Parathyroid adenoma (tissue), 2 donors: ENCODE results near the gene KSR1.
"Not testable (repeated sequence)": the region's sequence is repeated elsewhere in the genome, so short reads cannot be mapped to it uniquely, and the experiment has no call there.

Experiments used
- H2AFZ ChIP-seq: fragments of 300-600 bp; sonication (generic); one replicate; pipeline ENCODE4 v1.7.0; 2017; ENCODE audit warnings: antibody characterized with exemption, mild to moderate bottlenecking
- H3K27ac ChIP-seq: fragments of 300-600 bp; sonication (generic); one replicate; pipeline ENCODE4 v1.7.0; 2017
- H3K27me3 ChIP-seq: fragments of 300-600 bp; sonication (generic); one replicate; pipeline ENCODE4 v1.7.0; 2017; ENCODE audit warnings: low read length; ENCODE audit not compliant: control insufficient read depth, insufficient read depth
- H3K36me3 ChIP-seq: fragments of 300-600 bp; sonication (generic); one replicate; pipeline ENCODE4 v1.7.0; 2017; ENCODE audit warnings: low read length; ENCODE audit not compliant: control insufficient read depth, insufficient read depth
- H3K4me1 ChIP-seq: fragments of 300-600 bp; sonication (generic); one replicate; pipeline ENCODE4 v1.7.0; 2017; ENCODE audit warnings: control low read depth
- H3K4me2 ChIP-seq: fragments of 300-600 bp; sonication (generic); one replicate; pipeline ENCODE4 v1.7.0; 2017; ENCODE audit warnings: low read length
- H3K4me3 ChIP-seq: fragments of 300-600 bp; sonication (generic); one replicate; pipeline ENCODE4 v1.7.0; 2017; ENCODE audit warnings: low read depth, low read length
- H3K79me2 ChIP-seq: fragments of 300-600 bp; sonication (generic); one replicate; pipeline ENCODE4 v1.7.0; 2017; ENCODE audit warnings: control low read depth
- H3K9ac ChIP-seq: fragments of 300-600 bp; sonication (generic); one replicate; pipeline ENCODE4 v1.7.0; 2017; ENCODE audit warnings: mild to moderate bottlenecking
- H3K9me3 ChIP-seq: fragments of 300-600 bp; sonication (generic); one replicate; pipeline ENCODE4 v1.7.0; 2017; ENCODE audit warnings: low read length; ENCODE audit not compliant: control insufficient read depth
- TF ChIP-seq, protein P1 (sequence below): fragments of 300-600 bp; sonication (generic); IDR thresholded peaks from one replicate; pipeline ENCODE4 v1.7.0; 2017; ENCODE audit warnings: antibody characterized with exemption, mild to moderate bottlenecking
- donor health status: primary hyperparathyroidism.

KSR1 gene

DNA sequence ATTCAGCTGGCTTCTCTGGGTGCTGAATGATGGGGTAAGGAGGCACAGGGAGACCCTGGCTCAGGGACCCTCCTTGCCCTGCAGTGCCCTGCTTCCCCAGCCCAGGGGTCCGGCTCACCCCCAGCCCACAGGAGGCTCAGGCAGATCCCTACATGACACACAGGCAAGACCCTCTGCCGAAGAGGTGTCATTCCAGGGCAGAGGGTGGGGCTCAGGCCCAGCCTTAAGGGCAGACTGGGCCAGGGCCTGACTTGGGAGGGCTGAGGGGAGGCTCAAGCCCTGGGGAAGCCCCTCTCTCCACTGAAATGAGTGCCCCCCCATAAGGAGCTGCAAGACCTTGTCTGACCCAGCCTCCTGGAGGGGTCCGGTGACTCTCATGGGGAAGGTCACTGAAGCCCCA, 30.3 kb upstream of the KSR1 start:
- no peak overlapping the region for H3K4me3 ChIP-seq
- no peak overlapping the region for H3K4me2 ChIP-seq
- TF ChIP-seq, protein P1, sequence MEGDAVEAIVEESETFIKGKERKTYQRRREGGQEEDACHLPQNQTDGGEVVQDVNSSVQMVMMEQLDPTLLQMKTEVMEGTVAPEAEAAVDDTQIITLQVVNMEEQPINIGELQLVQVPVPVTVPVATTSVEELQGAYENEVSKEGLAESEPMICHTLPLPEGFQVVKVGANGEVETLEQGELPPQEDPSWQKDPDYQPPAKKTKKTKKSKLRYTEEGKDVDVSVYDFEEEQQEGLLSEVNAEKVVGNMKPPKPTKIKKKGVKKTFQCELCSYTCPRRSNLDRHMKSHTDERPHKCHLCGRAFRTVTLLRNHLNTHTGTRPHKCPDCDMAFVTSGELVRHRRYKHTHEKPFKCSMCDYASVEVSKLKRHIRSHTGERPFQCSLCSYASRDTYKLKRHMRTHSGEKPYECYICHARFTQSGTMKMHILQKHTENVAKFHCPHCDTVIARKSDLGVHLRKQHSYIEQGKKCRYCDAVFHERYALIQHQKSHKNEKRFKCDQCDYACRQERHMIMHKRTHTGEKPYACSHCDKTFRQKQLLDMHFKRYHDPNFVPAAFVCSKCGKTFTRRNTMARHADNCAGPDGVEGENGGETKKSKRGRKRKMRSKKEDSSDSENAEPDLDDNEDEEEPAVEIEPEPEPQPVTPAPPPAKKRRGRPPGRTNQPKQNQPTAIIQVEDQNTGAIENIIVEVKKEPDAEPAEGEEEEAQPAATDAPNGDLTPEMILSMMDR = no peak
- no peaks in the 10 kb centered on the region for H3K9me3 ChIP-seq
- no peaks in the 10 kb centered on the region for H3K27me3 ChIP-seq
- H3K79me2 ChIP-seq = no peaks in the 10 kb centered on the region
- no peak overlapping the region for H2AFZ ChIP-seq
- H3K4me1 ChIP-seq = no peaks in the 10 kb centered on the region
- no peak overlapping the region for H3K9ac ChIP-seq
- H3K27ac ChIP-seq = no peak overlapping the region
- H3K36me3 ChIP-seq = no peaks in the 10 kb centered on the region

DNA sequence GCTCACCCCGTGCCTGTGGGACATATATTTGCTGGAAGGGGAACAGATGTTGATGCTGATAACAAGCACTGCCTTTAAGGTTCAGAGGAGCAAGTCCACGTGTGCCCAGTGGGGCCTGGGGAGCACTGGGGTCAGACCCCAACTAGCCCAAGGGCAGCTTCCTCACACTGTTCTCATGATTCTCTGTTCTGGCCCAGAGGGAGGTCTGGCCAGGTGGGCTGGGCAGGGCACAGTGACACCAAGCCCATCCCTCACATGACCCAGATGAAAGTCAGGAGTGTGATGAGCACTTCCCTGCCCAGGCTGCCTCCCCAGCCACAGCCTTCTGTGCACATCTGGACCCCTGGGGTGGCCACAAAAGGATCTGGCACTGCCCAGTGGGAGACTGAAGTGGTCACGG, 29.8 kb upstream of the KSR1 start:
- not testable (repeated sequence) for H3K9me3 ChIP-seq, H3K4me3 ChIP-seq, H3K36me3 ChIP-seq, H3K27ac ChIP-seq, H3K27me3 ChIP-seq, H3K79me2 ChIP-seq, H2AFZ ChIP-seq, H3K9ac ChIP-seq, H3K4me2 ChIP-seq, H3K4me1 ChIP-seq

DNA sequence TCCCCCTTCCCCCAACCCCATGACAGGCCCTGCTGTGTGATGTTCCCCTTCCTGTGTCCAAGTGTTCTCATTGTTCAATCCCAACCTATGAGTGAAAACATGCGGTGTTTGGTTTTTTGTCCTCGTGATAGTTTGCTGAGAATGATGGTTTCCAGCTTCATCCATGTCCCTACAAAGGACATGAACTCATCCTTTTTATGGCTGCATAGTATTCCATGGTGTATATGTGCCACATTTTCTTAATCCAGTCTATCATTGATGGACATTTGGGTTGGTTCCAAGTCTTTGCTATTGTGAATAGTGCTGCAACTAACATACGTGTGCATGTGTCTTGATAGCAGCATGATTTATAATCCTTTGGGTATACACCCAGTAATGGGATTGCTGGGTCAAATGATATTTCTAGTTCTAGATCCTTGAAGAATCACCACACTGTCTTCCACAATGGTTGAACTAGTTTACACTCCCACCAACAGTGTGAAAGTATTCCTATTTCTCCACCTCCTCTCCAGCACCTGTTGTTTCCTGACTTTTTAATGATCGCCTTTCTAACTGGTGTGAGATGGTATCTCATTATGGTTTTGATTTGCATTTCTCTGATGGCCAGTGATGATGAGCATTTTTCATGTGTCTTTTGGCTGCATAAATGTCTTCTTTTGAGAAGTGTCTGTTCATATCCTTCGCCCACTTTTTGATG, 28.9 kb upstream of the KSR1 start:
- not testable (repeated sequence) for H2AFZ ChIP-seq, H3K27ac ChIP-seq, H3K36me3 ChIP-seq, H3K27me3 ChIP-seq, H3K9ac ChIP-seq, H3K4me3 ChIP-seq, H3K9me3 ChIP-seq, H3K4me1 ChIP-seq, H3K79me2 ChIP-seq, H3K4me2 ChIP-seq

DNA sequence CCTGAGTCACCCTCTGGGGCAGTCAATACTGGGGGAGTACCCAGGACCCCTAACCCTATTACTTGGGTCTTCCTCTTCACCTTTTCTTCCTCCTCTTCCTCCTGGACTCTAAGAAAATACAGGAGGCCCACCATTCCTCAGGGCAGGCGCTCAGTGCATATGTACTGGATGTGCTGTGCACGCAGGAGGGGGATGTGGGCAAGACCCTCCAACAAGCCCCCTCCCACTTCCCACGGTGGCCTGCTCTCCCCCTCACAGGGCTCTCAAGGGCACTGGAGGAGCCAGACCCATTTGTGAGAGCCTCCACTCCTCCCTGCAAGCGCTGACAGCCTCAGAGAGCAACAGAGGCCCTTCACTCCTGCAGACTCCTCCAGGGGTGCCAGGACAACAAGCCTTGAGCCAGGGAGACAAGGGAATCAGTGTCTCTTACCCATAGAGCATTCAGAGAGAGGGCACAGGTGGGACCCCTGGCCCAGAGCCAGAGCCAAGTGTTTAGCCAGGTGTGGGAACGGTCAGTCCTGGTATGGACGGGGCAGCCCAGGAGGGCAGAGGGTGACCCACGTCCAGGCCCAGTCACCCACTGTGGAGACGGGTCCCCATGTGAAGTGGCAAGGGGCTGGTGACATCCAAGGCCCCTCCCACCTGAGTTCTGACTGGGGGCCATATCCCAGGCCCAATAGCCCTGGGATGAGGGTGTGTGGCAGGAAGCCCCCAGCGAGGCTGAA, 27.3 kb upstream of the KSR1 start:
- TF ChIP-seq, protein P1 = no peak
- Histone ChIP-seq H3K4me3 (no peak overlapping the region), H3K27me3 (no peaks in the 10 kb centered on the region)

DNA sequence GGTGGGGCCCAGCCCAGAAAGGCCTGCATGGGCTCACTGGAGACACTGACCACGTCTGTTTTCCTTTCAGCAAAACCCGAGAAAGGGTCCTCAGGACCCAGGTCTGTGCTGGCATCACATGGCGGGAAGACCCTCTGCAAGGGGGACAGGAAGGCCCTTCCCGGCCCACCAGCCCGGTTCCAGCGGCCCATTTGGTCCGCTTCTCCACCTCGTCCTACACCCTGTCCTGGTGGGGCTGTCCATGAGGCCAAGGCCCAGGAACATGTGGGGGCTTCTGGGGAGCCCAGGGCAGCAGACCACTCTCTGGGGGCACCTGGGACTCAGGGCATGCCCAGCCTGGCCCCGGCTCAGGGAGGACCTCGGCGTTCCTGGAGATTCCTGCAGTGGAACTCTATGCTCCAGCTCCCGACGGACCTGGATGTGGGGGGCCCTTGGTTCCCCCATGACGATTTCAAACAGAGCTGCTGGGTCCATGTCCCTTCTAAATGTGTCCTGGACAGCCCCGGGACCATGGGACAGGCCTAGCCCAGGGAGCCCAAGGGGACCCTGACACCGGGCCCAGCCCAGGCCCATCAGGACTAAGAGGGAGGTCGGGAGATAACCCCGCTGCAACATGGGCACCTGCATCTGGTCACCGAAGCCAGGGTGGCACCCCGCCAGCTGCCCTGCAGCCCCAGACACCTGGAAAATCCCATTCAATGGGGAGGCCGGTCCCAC, 26.4 kb upstream of the KSR1 start:
- Histone ChIP-seq H3K4me2 (no peak overlapping the region), H3K79me2 (no peaks in the 10 kb centered on the region), H3K9ac (no peak overlapping the region), H2AFZ (no peak overlapping the region), H3K9me3 (no peaks in the 10 kb centered on the region), H3K27ac (no peak overlapping the region), H3K36me3 (no peaks in the 10 kb centered on the region), H3K4me1 (no peaks in the 10 kb centered on the region), H3K27me3 (no peaks in the 10 kb centered on the region), H3K4me3 (no peak overlapping the region)
- TF ChIP-seq, protein P1 = no peak

More for the DNA sequence above, 27.3 kb upstream of the KSR1 start:
- Histone ChIP-seq H3K36me3 (no peaks in the 10 kb centered on the region), H3K79me2 (no peaks in the 10 kb centered on the region), H3K4me1 (no peaks in the 10 kb centered on the region), H2AFZ (no peak overlapping the region), H3K4me2 (no peak overlapping the region), H3K9me3 (no peaks in the 10 kb centered on the region), H3K9ac (no peak overlapping the region), H3K27ac (no peak overlapping the region)
